GM12873 (cell line): ENCODE results near the gene DTX4.

Source experiments
- CTCF ChIP-seq: IDR thresholded peaks from 2 replicates; pipeline ENCODE4 v1.5.1; 2012; ENCODE audit warnings: low read depth, mild to moderate bottlenecking, moderate library complexity, low read length, control low read depth; ENCODE audit not compliant: insufficient read depth; ENCODE audit errors: missing control alignments

DTX4 gene

GRCh38 chr11:59171508-59172322 lies at the start of gene DTX4:
Gene DTX4, plus strand, starts transcription at chr11:59172132. Its CDS starts 464 bp downstream, at chr11:59172596.
- peak; percentile 95 for TF ChIP-seq CTCF

GRCh38 chr11:59135648-59136461 lies 36.1 kb upstream of the DTX4 start:
- peak; percentile 99 for TF ChIP-seq CTCF

- no peak for TF ChIP-seq CTCF
These were observed 34.7 kb upstream of the DTX4 start for GRCh38 chr11:59137190-59137589.

GRCh38 chr11:59138643-59139042 lies 33.3 kb upstream of the DTX4 start:
- TF ChIP-seq CTCF: no peak

GRCh38 chr11:59141191-59141590 lies 30.7 kb upstream of the DTX4 start:
- no peak for TF ChIP-seq CTCF

- no peak for TF ChIP-seq CTCF
These were observed 30.1 kb upstream of the DTX4 start for GRCh38 chr11:59141673-59142460.
